T-helper 9 cell (primary cell): ENCODE data around the gene FLNC.

Source experiments
- DNase-seq: peaks from one replicate; pipeline ENCODE4 v3.0.0-alpha.2; 2020

The FLNC gene

GRCh38 chr7:128845475-128845874 is 15.3 kb downstream of the FLNC start:
- no peak for DNase-seq

GRCh38 chr7:128845987-128846386 is 15.8 kb downstream of the FLNC start:
- DNase-seq, result no peak

GRCh38 chr7:128846781-128847444 is 16.7 kb downstream of the FLNC start:
- DNase-seq, result no peak

GRCh38 chr7:128847721-128848211 is 17.6 kb downstream of the FLNC start:
- no peak for DNase-seq

GRCh38 chr7:128848289-128849155 is 18.3 kb downstream of the FLNC start:
- no peak for DNase-seq

GRCh38 chr7:128849156-128849515 is 18.9 kb downstream of the FLNC start:
- no peak for DNase-seq

GRCh38 chr7:128849804-128850490 is 19.7 kb downstream of the FLNC start:
- DNase-seq, result no peak

- DNase-seq, result no peak
Observed at GRCh38 chr7:128852537-128853254, 22.5 kb downstream of the FLNC start.

GRCh38 chr7:128853799-128854198 is 23.6 kb downstream of the FLNC start:
- DNase-seq, result no peak

- no peak for DNase-seq
Observed at GRCh38 chr7:128854396-128854795, 24.2 kb downstream of the FLNC start.

- DNase-seq, result no peak
Observed at GRCh38 chr7:128855559-128855958, 25.4 kb downstream of the FLNC start.

GRCh38 chr7:128856001-128856718 is 26.0 kb downstream of the FLNC start:
- DNase-seq, result no peak

GRCh38 chr7:128858380-128859231 is 28.4 kb downstream of the FLNC start:
- DNase-seq, result no peak

- DNase-seq, result no peak
Observed at GRCh38 chr7:128859232-128860157, 29.3 kb downstream of the FLNC start.

GRCh38 chr7:128860158-128861073 is 30.2 kb downstream of the FLNC start:
- no peak for DNase-seq

GRCh38 chr7:128861957-128862570 is 31.9 kb downstream of the FLNC start:
- DNase-seq, result no peak

GRCh38 chr7:128862571-128863432 is 32.6 kb downstream of the FLNC start, which contains the start of gene ATP6V1F:
ATP6V1F (plus strand) TSS chr7:128862856; CDS start chr7:128862905, 49 bp downstream.
- peak; percentile 99 for DNase-seq
